ENCODE results near the gene CCNY. TPM values are rescaled to one million over a fixed set of nuclear protein-coding genes. Genes with fewer than 3 reads are reported as not detected.

The CCNY gene
- total RNA-seq, 2 donors from 2014 or later: 60.5 to 65.9 TPM

GRCh38 chr10:35460852-35461460 is 124.6 kb downstream of the CCNY start:
- DNase-seq: no peak
- Histone ChIP-seq H3K36me3 (ENCODE audit: control insufficient read depth, insufficient read depth, low read length) (no peaks in the 10 kb centered on the region), H3K9ac (ENCODE audit: extremely low read depth, low read length, poor library complexity, severe bottlenecking) (no peak overlapping the region), H3K27me3 (ENCODE audit: control insufficient read depth, insufficient read depth, low read length, poor library complexity, severe bottlenecking) (no peaks in the 10 kb centered on the region), H3K4me3 (ENCODE audit: low read length) (no peak overlapping the region), H3K9me3 (ENCODE audit: control insufficient read depth, low read length) (no peaks in the 10 kb centered on the region), H3K4me1 (ENCODE audit: control insufficient read depth, insufficient read depth, low read length) (peaks cover 29% of the 10 kb centered on the region), H3K27ac (ENCODE audit: low read depth, low read length) (no peak overlapping the region)
- Mint-ChIP-seq H3K4me1 (peaks cover 39% of the 10 kb centered on the region), H3K27me3 (ENCODE audit: insufficient read depth) (no peaks in the 10 kb centered on the region), H3K9me3 (no peaks in the 10 kb centered on the region), H3K27ac (no peak overlapping the region), H3K4me3 (no peak overlapping the region), H3K36me3 (ENCODE audit: low read depth) (no peaks in the 10 kb centered on the region)
- TF ChIP-seq CTCF (conservative IDR thresholded peaks at IDR 0.05): no peak
- WGBS, 2 experiments (ENCODE audit: insufficient coverage in 1 of 2, insufficient read length in 1 of 2): 90% methylated on average over 2 of the region's 2 CpGs

GRCh38 chr10:35462491-35462934 is 126.2 kb downstream of the CCNY start:
- Mint-ChIP-seq H3K27ac (peak overlapping the region; percentile 50), H3K36me3 (ENCODE audit: low read depth) (no peaks in the 10 kb centered on the region), H3K4me1 (peaks cover 41% of the 10 kb centered on the region), H3K9me3 (no peaks in the 10 kb centered on the region), H3K4me3 (no peak overlapping the region), H3K27me3 (ENCODE audit: insufficient read depth) (no peaks in the 10 kb centered on the region)
- 66 to 78% methylated on average over 4 to 5 of the region's 5 CpGs for WGBS, 2 experiments (ENCODE audit: insufficient coverage in 1 of 2, insufficient read length in 1 of 2)
- TF ChIP-seq CTCF (conservative IDR thresholded peaks at IDR 0.05): no peak
- no peaks in the 10 kb centered on the region for H3K36me3 ChIP-seq (ENCODE audit: control insufficient read depth, insufficient read depth, low read length)
- peaks cover 29% of the 10 kb centered on the region for H3K4me1 ChIP-seq (ENCODE audit: control insufficient read depth, insufficient read depth, low read length)
- H3K27me3 ChIP-seq (ENCODE audit: control insufficient read depth, insufficient read depth, low read length, poor library complexity, severe bottlenecking): no peaks in the 10 kb centered on the region
- peak overlapping the region; percentile 2 for H3K4me3 ChIP-seq (ENCODE audit: low read length)
- no peaks in the 10 kb centered on the region for H3K9me3 ChIP-seq (ENCODE audit: control insufficient read depth, low read length)
- peak; percentile 75 for DNase-seq
- H3K9ac ChIP-seq (ENCODE audit: extremely low read depth, low read length, poor library complexity, severe bottlenecking): no peak overlapping the region
- H3K27ac ChIP-seq (ENCODE audit: low read depth, low read length): peak overlapping the region; percentile 61

- H3K4me3 ChIP-seq (ENCODE audit: low read length): peak overlapping the region; percentile 2
- Mint-ChIP-seq H3K27me3 (ENCODE audit: insufficient read depth) (no peaks in the 10 kb centered on the region), H3K36me3 (ENCODE audit: low read depth) (no peaks in the 10 kb centered on the region), H3K4me1 (peaks cover 41% of the 10 kb centered on the region), H3K4me3 (no peak overlapping the region), H3K9me3 (no peaks in the 10 kb centered on the region), H3K27ac (peak overlapping the region; percentile 50)
- H3K27ac ChIP-seq (ENCODE audit: low read depth, low read length): peak overlapping the region; percentile 61
- H3K9ac ChIP-seq (ENCODE audit: extremely low read depth, low read length, poor library complexity, severe bottlenecking): no peak overlapping the region
- WGBS, 2 experiments (ENCODE audit: insufficient coverage in 1 of 2, insufficient read length in 1 of 2): 83 to 87% methylated on average over 2 to 3 of the region's 3 CpGs
- H3K36me3 ChIP-seq (ENCODE audit: control insufficient read depth, insufficient read depth, low read length): no peaks in the 10 kb centered on the region
- H3K27me3 ChIP-seq (ENCODE audit: control insufficient read depth, insufficient read depth, low read length, poor library complexity, severe bottlenecking): no peaks in the 10 kb centered on the region
- no peak for TF ChIP-seq CTCF (conservative IDR thresholded peaks at IDR 0.05)
- H3K9me3 ChIP-seq (ENCODE audit: control insufficient read depth, low read length): no peaks in the 10 kb centered on the region
- peaks cover 26% of the 10 kb centered on the region for H3K4me1 ChIP-seq (ENCODE audit: control insufficient read depth, insufficient read depth, low read length)
- DNase-seq: no peak
These were observed 127.0 kb downstream of the CCNY start for GRCh38 chr10:35463105-35463867.
